Right cardiac atrium (tissue), 5 donors: ENCODE results near the gene ABCG4. TPM values are rescaled to one million over a fixed set of nuclear protein-coding genes. Genes with fewer than 3 reads are reported as not detected.
A peak's percentile ranks its signal among the peaks of the same experiment; 100 is the strongest.

Experiments used
- ATAC-seq, 2 donors: fragments of 200-7000 bp; cut with Tn5 transposase; one replicate each; pipeline versions ENCODE4 v1.8.0 to v1.9.1; 2020; ENCODE audit warnings: moderate library complexity in 2 of 2, mild to moderate bottlenecking in 1 of 2
- DNase-seq, 3 donors: peaks; one replicate each; pipeline ENCODE4 v3.0.0-alpha.2; 2020
- H3K27ac ChIP-seq: one replicate; pipeline ENCODE4 v1.5.1; 2013; ENCODE audit warnings: mild to moderate bottlenecking, low read length, control low read depth, moderate library complexity
- H3K27me3 ChIP-seq: one replicate; pipeline ENCODE4 v1.6.1; 2013; ENCODE audit not compliant: control insufficient read depth, insufficient read depth
- H3K4me1 ChIP-seq: one replicate; pipeline ENCODE4 v1.6.1; 2013; ENCODE audit warnings: low read length; ENCODE audit not compliant: control insufficient read depth, insufficient read depth
- H3K4me3 ChIP-seq: one replicate; pipeline ENCODE4 v1.5.1; 2013; ENCODE audit warnings: low read length, control low read depth
- H3K9me3 ChIP-seq: one replicate; pipeline ENCODE4 v1.6.1; 2013; ENCODE audit warnings: low read length; ENCODE audit not compliant: control insufficient read depth
- WGBS: extraction: QIAGEN DNeasy Blood & Tissue Kit; methylation state at CpG from one replicate; pipeline ENCODE4 v1.1.7; 2013; 5-methylcytosine and 5-hydroxymethylcytosine counted together
- intact Hi-C, 4 donors: fragments of 100-400 bp; cut with DNase I; formaldehyde crosslinking; loops; one replicate each; pipeline versions ENCODE4 v1.11.0 to v1.14.0; 2022 to 2023
- polyA plus RNA-seq: library from polyadenylated mRNA; stranded (reverse); fragments of 200-250 nt; gene quantifications from one replicate; pipeline ENCODE4 v1.2.3, GENCODE V29; 2013
- total RNA-seq, 4 donors: library from RNA; stranded (reverse); fragmentation: NEBNext Ultra II Directional; extraction: Animal tissue kit (Norgen Biotek cat#: 25700); gene quantifications; one replicate each; pipeline ENCODE4 v1.2.1, GENCODE V29; 2021
- donor health status: healthy with polysubstance abuse.
- donor health status: DM: no; HTN: yes; CAD: no.
- donor health status: DM: no; HTN: no; CAD: no.
- donor health status: DM: no; HTN: yes; CAD: no; lungs with severe emphysema.
- donor health status: DM: yes; HTN: yes; CAD: no.

Gene ABCG4
- total and polyA plus RNA-seq, 5 donors: 0.86 to 1.8 (median 1.4) TPM

DNA sequence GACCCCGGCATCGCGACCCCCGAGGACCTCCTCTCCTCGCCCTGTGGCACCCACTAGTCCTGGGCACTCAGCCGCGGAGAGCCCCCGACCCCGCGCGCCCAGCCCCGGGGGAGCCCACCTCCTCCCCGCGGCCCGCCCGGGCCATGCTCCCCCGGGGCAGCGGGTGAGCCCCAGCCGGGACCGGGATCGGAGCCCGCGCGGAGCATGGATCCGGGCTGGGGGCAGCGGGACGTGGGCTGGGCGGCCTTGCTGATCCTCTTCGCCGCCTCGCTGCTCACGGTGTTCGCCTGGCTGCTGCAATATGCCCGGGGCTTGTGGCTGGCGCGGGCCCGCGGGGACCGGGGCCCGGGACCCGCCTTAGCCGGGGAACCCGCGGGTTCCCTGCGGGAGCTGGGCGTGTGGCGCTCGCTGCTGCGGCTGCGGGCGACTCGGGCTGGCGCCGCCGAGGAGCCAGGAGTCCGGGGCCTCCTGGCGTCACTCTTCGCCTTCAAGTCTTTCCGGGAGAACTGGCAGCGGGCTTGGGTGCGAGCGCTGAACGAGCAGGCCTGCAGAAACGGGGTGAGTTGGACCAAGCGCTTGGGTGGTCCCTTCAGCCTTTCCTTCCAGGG, 41.2 kb upstream of the ABCG4 start:
- Histone ChIP-seq H3K4me1 (peaks cover 5% of the 10 kb centered on the region), H3K4me3 (peak overlapping the region; percentile 99), H3K27me3 (no peaks in the 10 kb centered on the region), H3K27ac (peak overlapping the region; percentile 89), H3K9me3 (no peaks in the 10 kb centered on the region)
- under 1% methylated on average over 65 of the region's 65 CpGs for WGBS
- DNase-seq: peak in 2 of 3 donors; percentile 63 to 71
- peak in 1 of 2 donors; percentile 26 for ATAC-seq
- intact Hi-C loops: no loop called here

DNA sequence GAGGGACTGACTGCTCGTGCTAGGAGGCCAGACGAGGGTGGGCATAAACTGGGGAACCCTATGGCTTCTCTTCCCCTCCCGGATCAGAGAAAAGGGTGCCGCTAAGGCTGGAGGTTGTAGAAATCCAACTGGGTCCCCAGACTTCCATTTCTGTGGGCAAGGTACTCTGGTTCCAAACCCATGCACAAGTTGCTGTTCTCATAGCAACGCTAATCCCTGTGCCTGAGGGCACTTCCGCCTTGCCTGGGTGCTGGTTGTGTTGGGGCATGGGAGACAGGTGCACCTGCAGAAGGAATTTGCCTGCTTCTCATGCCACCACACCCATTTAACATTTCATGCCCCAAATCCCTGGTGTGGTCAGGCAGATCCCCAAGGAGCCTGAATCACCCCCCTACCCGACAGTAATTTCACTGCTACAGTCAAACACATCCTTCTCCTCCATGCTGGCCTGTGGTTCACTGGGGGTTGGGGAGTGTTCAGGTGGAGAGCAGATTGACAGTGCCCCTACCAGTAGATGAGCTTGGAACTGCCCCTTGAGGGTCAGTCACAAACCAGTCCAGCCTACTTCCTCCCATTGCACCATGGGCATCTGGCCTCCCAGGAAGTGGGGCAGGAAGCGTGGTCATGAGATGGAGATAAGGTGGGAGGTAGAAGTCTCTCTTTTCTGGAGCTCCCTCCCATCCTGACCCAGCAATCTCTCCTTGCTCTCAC, 40.6 kb upstream of the ABCG4 start:
- intact Hi-C loops: no loop called here
- H3K4me3 ChIP-seq: peak overlapping the region; percentile 99
- no peaks in the 10 kb centered on the region for H3K27me3 ChIP-seq
- DNase-seq (peak in 1 of 3 donors; percentile 53), ATAC-seq (peak in 1 of 2 donors; percentile 1)
- WGBS: 17% methylated on average over 8 of the region's 8 CpGs
- H3K4me1 ChIP-seq: peaks cover 5% of the 10 kb centered on the region
- no peaks in the 10 kb centered on the region for H3K9me3 ChIP-seq
- no peak overlapping the region for H3K27ac ChIP-seq

DNA sequence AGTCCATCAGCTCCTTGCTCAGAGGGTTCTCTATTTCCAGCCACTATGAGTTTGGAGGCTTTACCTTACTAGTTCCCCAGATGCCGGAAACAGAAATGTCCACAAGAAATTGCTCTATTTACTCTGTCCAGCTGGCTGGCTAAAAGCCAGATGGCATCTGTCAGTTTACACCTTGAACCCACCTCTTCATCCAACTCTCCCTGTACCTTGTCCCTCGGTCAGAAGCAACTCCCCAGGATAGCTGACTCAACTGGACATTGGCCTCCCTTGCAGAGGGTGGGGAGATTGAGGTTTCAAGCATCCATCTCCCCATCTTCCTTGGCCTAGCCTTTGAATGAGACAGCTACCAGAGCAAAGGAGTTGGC, 40.0 kb upstream of the ABCG4 start:
- DNase-seq: no peak
- ATAC-seq: no peak
- H3K27me3 ChIP-seq: no peaks in the 10 kb centered on the region
- H3K4me3 ChIP-seq: no peak overlapping the region
- no peaks in the 10 kb centered on the region for H3K9me3 ChIP-seq
- peaks cover 5% of the 10 kb centered on the region for H3K4me1 ChIP-seq
- intact Hi-C loops: no loop called here
- no peak overlapping the region for H3K27ac ChIP-seq
- WGBS: 81% methylated on average over 2 of the region's 2 CpGs

DNA sequence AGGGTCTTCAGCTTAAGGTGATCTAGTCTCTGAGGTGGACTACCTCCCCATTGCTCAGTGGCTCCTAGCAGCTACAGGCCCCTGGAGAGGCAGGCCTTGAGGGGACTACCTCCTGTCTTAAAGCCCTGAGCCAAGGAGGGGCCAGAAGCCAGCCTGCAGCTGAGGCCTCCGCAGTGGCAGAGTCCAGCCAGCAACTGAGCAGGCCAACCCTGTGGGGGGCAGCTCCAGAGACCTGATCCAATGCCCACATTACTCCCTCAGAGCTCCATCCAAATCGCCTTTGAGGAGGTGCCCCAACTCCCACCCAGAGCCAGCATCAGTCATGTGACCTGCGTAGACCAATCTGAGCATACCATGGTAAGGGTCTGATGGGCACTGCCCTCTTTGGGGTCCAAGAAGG, 39.0 kb upstream of the ABCG4 start:
- peaks cover 5% of the 10 kb centered on the region for H3K4me1 ChIP-seq
- no peaks in the 10 kb centered on the region for H3K27me3 ChIP-seq
- no peak overlapping the region for H3K27ac ChIP-seq
- intact Hi-C loops: no loop called here
- WGBS: 87% methylated on average over 3 of the region's 3 CpGs
- H3K4me3 ChIP-seq: no peak overlapping the region
- ATAC-seq (no peak), DNase-seq (no peak)
- H3K9me3 ChIP-seq: no peaks in the 10 kb centered on the region

- H3K4me1 ChIP-seq: peaks cover 5% of the 10 kb centered on the region
- no peak overlapping the region for H3K27ac ChIP-seq
- no peak overlapping the region for H3K4me3 ChIP-seq
- WGBS: 82% methylated on average over 10 of the region's 10 CpGs
- intact Hi-C loops: no loop called here
- ATAC-seq: no peak
- DNase-seq: no peak
- no peaks in the 10 kb centered on the region for H3K27me3 ChIP-seq
- H3K9me3 ChIP-seq: no peaks in the 10 kb centered on the region
Observed at GRCh38 chr11:119110439-119110838, 38.4 kb upstream of the ABCG4 start.

DNA sequence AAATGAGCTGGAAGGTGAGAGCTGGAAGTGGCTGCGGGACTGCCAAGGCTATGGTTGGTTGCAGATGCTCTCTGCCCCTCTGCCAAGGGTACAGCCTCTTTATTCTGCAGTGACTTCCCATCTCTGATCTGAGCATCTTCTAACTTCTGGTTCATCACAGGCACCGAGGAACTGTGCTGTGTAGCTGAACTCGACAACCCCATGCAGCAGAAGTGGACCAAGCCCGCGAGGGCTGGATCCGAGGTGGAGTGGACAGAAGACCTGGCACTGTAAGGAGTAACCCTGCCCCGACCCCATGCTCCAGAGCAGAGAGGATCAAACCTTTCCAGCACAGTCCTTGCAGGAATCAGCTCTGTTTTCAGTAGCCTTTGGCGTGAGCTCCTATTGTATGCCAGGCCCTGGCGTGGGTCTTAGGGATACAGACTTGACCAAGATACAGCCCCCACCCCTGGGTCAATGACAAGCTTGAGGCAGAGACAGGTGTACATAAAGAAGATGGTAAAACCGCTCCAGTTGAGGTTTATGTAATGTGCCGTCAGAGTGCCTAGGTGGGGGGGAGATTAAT, 37.4 kb upstream of the ABCG4 start:
- WGBS: 92% methylated on average over 11 of the region's 11 CpGs
- no peak for DNase-seq
- no peak overlapping the region for H3K27ac ChIP-seq
- ATAC-seq: no peak
- H3K4me1 ChIP-seq: peaks cover 4% of the 10 kb centered on the region
- H3K27me3 ChIP-seq: no peaks in the 10 kb centered on the region
- H3K9me3 ChIP-seq: no peaks in the 10 kb centered on the region
- intact Hi-C loops: no loop called here
- no peak overlapping the region for H3K4me3 ChIP-seq

GRCh38 chr11:119112314-119113020, 36.4 kb upstream of the ABCG4 start:
- DNase-seq: peak in 1 of 3 donors; percentile 41
- Histone ChIP-seq H3K27ac (no peak overlapping the region), H3K4me3 (no peak overlapping the region), H3K9me3 (no peaks in the 10 kb centered on the region), H3K4me1 (no peaks in the 10 kb centered on the region), H3K27me3 (no peaks in the 10 kb centered on the region)
- 87% methylated on average over 12 of the region's 12 CpGs for WGBS
- intact Hi-C loops: no loop called here
- ATAC-seq: no peak

- intact Hi-C loops: no loop called here
- Histone ChIP-seq H3K9me3 (no peaks in the 10 kb centered on the region), H3K27ac (no peak overlapping the region), H3K4me3 (no peak overlapping the region), H3K27me3 (no peaks in the 10 kb centered on the region), H3K4me1 (no peaks in the 10 kb centered on the region)
- WGBS: 93% methylated on average over 9 of the region's 9 CpGs
- no peak for DNase-seq
- ATAC-seq: no peak
Observed at GRCh38 chr11:119113716-119114115, 35.1 kb upstream of the ABCG4 start.

GRCh38 chr11:119114351-119114750, 34.5 kb upstream of the ABCG4 start:
- Histone ChIP-seq H3K4me3 (no peak overlapping the region), H3K9me3 (no peaks in the 10 kb centered on the region), H3K4me1 (no peaks in the 10 kb centered on the region), H3K27ac (no peak overlapping the region), H3K27me3 (no peaks in the 10 kb centered on the region)
- 71% methylated on average over 5 of the region's 5 CpGs for WGBS
- intact Hi-C loops: no loop called here
- DNase-seq (no peak), ATAC-seq (no peak)

- WGBS: 59% methylated on average over 24 of the region's 24 CpGs
- no peaks in the 10 kb centered on the region for H3K27me3 ChIP-seq
- H3K9me3 ChIP-seq: no peaks in the 10 kb centered on the region
- H3K4me3 ChIP-seq: no peak overlapping the region
- peak overlapping the region; percentile 17 for H3K27ac ChIP-seq
- intact Hi-C loops: no loop called here
- H3K4me1 ChIP-seq: no peaks in the 10 kb centered on the region
- peak; percentile 55 to 56 for ATAC-seq
- peak; percentile 60 to 89 (median 79) for DNase-seq
Observed at GRCh38 chr11:119115484-119116234, 33.2 kb upstream of the ABCG4 start.
